Kidney (tissue), 14 donors: ENCODE results near the gene SLC5A6. TPM values are rescaled to one million over a fixed set of nuclear protein-coding genes. Genes with fewer than 3 reads are reported as not detected.

Source experiments
- DNase-seq, 5 donors: peaks; one replicate each; pipeline ENCODE4 v3.0.0-alpha.2; 2013 to 2020
- FAIRE-seq: peaks from 2 replicates; lab custom pipeline; 2012; peaks lifted over from hg19 to GRCh38; lab: Jason Lieb, UNC
- H3K27ac ChIP-seq, 2 donors: one replicate each; pipeline ENCODE4 v1.7.0; 2013; ENCODE audit warnings: low read depth in 2 of 2, low read length in 2 of 2, inconsistent platforms in 1 of 2
- H3K27me3 ChIP-seq: one replicate; pipeline ENCODE4 v1.7.1; 2013; ENCODE audit warnings: low read length, inconsistent platforms; ENCODE audit not compliant: control insufficient read depth, insufficient read depth
- H3K36me3 ChIP-seq, 3 donors: one replicate each; pipeline versions ENCODE4 v1.7.0 to v1.7.1; 2013; ENCODE audit warnings: low read length in 3 of 3, control low read depth in 1 of 3, inconsistent platforms in 1 of 3; ENCODE audit not compliant: insufficient read depth in 3 of 3, control insufficient read depth in 2 of 3
- H3K4me1 ChIP-seq, 3 donors: one replicate each; pipeline versions ENCODE4 v1.7.0 to v1.7.1; 2013; ENCODE audit warnings: low read length in 3 of 3, inconsistent platforms in 1 of 3, low read depth in 1 of 3; ENCODE audit not compliant: control insufficient read depth in 2 of 3, insufficient read depth in 2 of 3
- H3K4me3 ChIP-seq, 3 donors: one replicate each; pipeline versions ENCODE4 v1.7.0 to v1.8.1; 2013; ENCODE audit warnings: low read length in 3 of 3, control low read depth in 1 of 3, inconsistent platforms in 1 of 3
- H3K9ac ChIP-seq, 3 donors: one replicate each; pipeline versions ENCODE4 v1.7.0 to v1.7.1; 2013; ENCODE audit warnings: low read length in 3 of 3, control low read depth in 1 of 3, inconsistent platforms in 1 of 3
- H3K9me3 ChIP-seq, 3 donors: one replicate each; pipeline versions ENCODE4 v1.7.0 to v1.7.1; 2013; ENCODE audit warnings: low read length in 3 of 3, control low read depth in 1 of 3, inconsistent platforms in 1 of 3; ENCODE audit not compliant: control insufficient read depth in 2 of 3, insufficient read depth in 1 of 3
- CTCF ChIP-seq: IDR thresholded peaks from 3 replicates; pipeline ENCODE4 v1.5.1; 2012; ENCODE audit warnings: mild to moderate bottlenecking, moderate library complexity, borderline replicate concordance; ENCODE audit not compliant: insufficient read depth; ENCODE audit errors: extremely low read depth
- intact Hi-C: fragments of 100-400 bp; cut with DNase I; formaldehyde crosslinking; loops from one replicate; pipeline ENCODE4 v1.11.1; 2022
- polyA plus RNA-seq: library from polyadenylated mRNA; stranded (reverse); fragments of 350-450 nt; fragmentation: Illumina TruSeq; extraction: RNeasy Lipid Tissue Mini Kit (QIAGEN cat#74804); gene quantifications from one replicate; pipeline ENCODE4 v1.2.3, GENCODE V29; 2014; ENCODE audit warnings: low read depth, low replicate concordance; ENCODE audit not compliant: insufficient read depth
- total RNA-seq: library from RNA; stranded (reverse); fragmentation: NEBNext Ultra II Directional; extraction: Animal tissue kit (Norgen Biotek cat#: 25700); gene quantifications from one replicate; pipeline ENCODE4 v1.2.1, GENCODE V29; 2021
- donor health status: control.
- donor health status: control.
- donor health status: control.
- donor health status: control.
- donor health status: control.
- donor health status: DM: yes; HTN: yes; CAD: no.
- donor health status: Normal renal cell carcinoma (clear cell type).

SLC5A6 gene
- total and polyA plus RNA-seq, 2 donors from 2014 or later = 10.8 to 27.8 TPM

GRCh38 chr2:27185331-27186026 lies 26.6 kb downstream of the SLC5A6 start:
- Histone ChIP-seq H3K9ac (no peak overlapping the region), H3K27ac (no peak overlapping the region), H3K4me3 (no peak overlapping the region), H3K27me3 (no peaks in the 10 kb centered on the region), H3K9me3 (no peaks in the 10 kb centered on the region), H3K4me1 (no peaks in the 10 kb centered on the region), H3K36me3 (no peaks in the 10 kb centered on the region)
- no peak for FAIRE-seq
- no peak for TF ChIP-seq CTCF
- peak in 1 of 5 donors; percentile 82 for DNase-seq
- intact Hi-C loops = no loop called here

GRCh38 chr2:27184115-27184514 lies 28.0 kb downstream of the SLC5A6 start:
- H3K36me3 ChIP-seq = no peaks in the 10 kb centered on the region
- no peaks in the 10 kb centered on the region for H3K27me3 ChIP-seq
- DNase-seq (no peak), FAIRE-seq (no peak)
- no peak overlapping the region for H3K9ac ChIP-seq
- no peak for TF ChIP-seq CTCF
- intact Hi-C loops = no loop called here
- no peak overlapping the region for H3K4me3 ChIP-seq
- H3K4me1 ChIP-seq = no peaks in the 10 kb centered on the region
- peak overlapping the region in 1 of 2 donors; percentile 18 for H3K27ac ChIP-seq
- H3K9me3 ChIP-seq = no peaks in the 10 kb centered on the region

GRCh38 chr2:27182346-27182745 lies 29.7 kb downstream of the SLC5A6 start:
- Histone ChIP-seq H3K4me3 (no peak overlapping the region), H3K9me3 (no peaks in the 10 kb centered on the region), H3K9ac (no peak overlapping the region), H3K4me1 (no peaks in the 10 kb centered on the region), H3K27ac (no peak overlapping the region), H3K27me3 (no peaks in the 10 kb centered on the region), H3K36me3 (no peaks in the 10 kb centered on the region)
- intact Hi-C loops = no loop called here
- FAIRE-seq (no peak), DNase-seq (no peak)
- no peak for TF ChIP-seq CTCF
